ENCODE results near the gene SEZ6L. TPM values are rescaled to one million over a fixed set of nuclear protein-coding genes. Genes with fewer than 3 reads are reported as not detected.

Gene SEZ6L
- total RNA-seq, 1 donor = not detected

- no peak overlapping the region for H3K4me3 ChIP-seq (ENCODE audit: low read depth, low read length)
- DNase-seq (ENCODE audit: low read depth) = no peak
- TF ChIP-seq CTCF (IDR thresholded peaks at IDR 0.05; ENCODE audit: insufficient read depth, low read depth, low read length) = no peak
Measured at GRCh38 chr22:26391091-26391490, 221.8 kb downstream of the SEZ6L start.

GRCh38 chr22:26391623-26392022, 222.4 kb downstream of the SEZ6L start:
- no peak overlapping the region for H3K4me3 ChIP-seq (ENCODE audit: low read depth, low read length)
- no peak for TF ChIP-seq CTCF (IDR thresholded peaks at IDR 0.05; ENCODE audit: insufficient read depth, low read depth, low read length)
- DNase-seq (ENCODE audit: low read depth) = no peak

GRCh38 chr22:26393929-26394328, 224.7 kb downstream of the SEZ6L start:
- DNase-seq (ENCODE audit: low read depth) = no peak
- H3K4me3 ChIP-seq (ENCODE audit: low read depth, low read length) = no peak overlapping the region
- TF ChIP-seq CTCF (IDR thresholded peaks at IDR 0.05; ENCODE audit: insufficient read depth, low read depth, low read length) = no peak

GRCh38 chr22:26394777-26395176, 225.5 kb downstream of the SEZ6L start:
- no peak for DNase-seq (ENCODE audit: low read depth)
- no peak for TF ChIP-seq CTCF (IDR thresholded peaks at IDR 0.05; ENCODE audit: insufficient read depth, low read depth, low read length)
- H3K4me3 ChIP-seq (ENCODE audit: low read depth, low read length) = no peak overlapping the region

GRCh38 chr22:26395926-26396325, 226.7 kb downstream of the SEZ6L start:
- DNase-seq (ENCODE audit: low read depth) = no peak
- TF ChIP-seq CTCF (IDR thresholded peaks at IDR 0.05; ENCODE audit: insufficient read depth, low read depth, low read length) = no peak
- H3K4me3 ChIP-seq (ENCODE audit: low read depth, low read length) = no peak overlapping the region

- no peak overlapping the region for H3K4me3 ChIP-seq (ENCODE audit: low read depth, low read length)
- peak; percentile 64 for DNase-seq (ENCODE audit: low read depth)
- TF ChIP-seq CTCF (IDR thresholded peaks at IDR 0.05; ENCODE audit: insufficient read depth, low read depth, low read length) = peak; percentile 71
Measured at GRCh38 chr22:26398741-26399153, 229.5 kb downstream of the SEZ6L start.

GRCh38 chr22:26399289-26399688, 230.0 kb downstream of the SEZ6L start:
- no peak for DNase-seq (ENCODE audit: low read depth)
- H3K4me3 ChIP-seq (ENCODE audit: low read depth, low read length) = no peak overlapping the region
- no peak for TF ChIP-seq CTCF (IDR thresholded peaks at IDR 0.05; ENCODE audit: insufficient read depth, low read depth, low read length)

Measured in fibroblast of villous mesenchyme (primary cell).